Measurements from ENCODE around the gene HSPA12B. TPM values are rescaled to one million over a fixed set of nuclear protein-coding genes. Genes with fewer than 3 reads are reported as not detected.

The HSPA12B gene
- total and polyA plus RNA-seq, 2 of the 13 experiments (the other 11 are each of a cell fraction or from before 2014, with no cell fraction given): 0.01 TPM; not detected in 1

GRCh38 chr20:3781153-3781910 is 48.8 kb downstream of the HSPA12B start, which contains the start of gene SPEF1 (continued):
- TF ChIP-seq, protein P1, sequence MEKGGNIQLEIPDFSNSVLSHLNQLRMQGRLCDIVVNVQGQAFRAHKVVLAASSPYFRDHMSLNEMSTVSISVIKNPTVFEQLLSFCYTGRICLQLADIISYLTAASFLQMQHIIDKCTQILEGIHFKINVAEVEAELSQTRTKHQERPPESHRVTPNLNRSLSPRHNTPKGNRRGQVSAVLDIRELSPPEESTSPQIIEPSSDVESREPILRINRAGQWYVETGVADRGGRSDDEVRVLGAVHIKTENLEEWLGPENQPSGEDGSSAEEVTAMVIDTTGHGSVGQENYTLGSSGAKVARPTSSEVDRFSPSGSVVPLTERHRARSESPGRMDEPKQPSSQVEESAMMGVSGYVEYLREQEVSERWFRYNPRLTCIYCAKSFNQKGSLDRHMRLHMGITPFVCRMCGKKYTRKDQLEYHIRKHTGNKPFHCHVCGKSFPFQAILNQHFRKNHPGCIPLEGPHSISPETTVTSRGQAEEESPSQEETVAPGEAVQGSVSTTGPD (CRISPR knock-in tag; IDR thresholded peaks at IDR 0.05): no peak
- no peak for TF ChIP-seq ZKSCAN5 (CRISPR knock-in tag; IDR thresholded peaks at IDR 0.05)
- TF ChIP-seq, protein P2, sequence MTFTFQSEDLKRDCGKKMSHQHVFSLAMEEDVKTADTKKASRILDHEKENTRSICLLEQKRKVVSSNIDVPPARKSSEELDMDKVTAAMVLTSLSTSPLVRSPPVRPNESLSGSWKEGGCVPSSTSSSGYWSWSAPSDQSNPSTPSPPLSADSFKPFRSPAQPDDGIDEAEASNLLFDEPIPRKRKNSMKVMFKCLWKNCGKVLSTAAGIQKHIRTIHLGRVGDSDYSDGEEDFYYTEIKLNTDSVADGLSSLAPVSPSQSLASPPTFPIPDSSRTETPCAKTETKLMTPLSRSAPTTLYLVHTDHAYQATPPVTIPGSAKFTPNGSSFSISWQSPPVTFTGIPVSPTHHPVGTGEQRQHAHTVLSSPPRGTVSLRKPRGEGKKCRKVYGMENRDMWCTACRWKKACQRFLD (CRISPR knock-in tag; IDR thresholded peaks at IDR 0.05; ENCODE audit: borderline replicate concordance): no peak
- TF ChIP-seq KDM6A (CRISPR knock-in tag; IDR thresholded peaks at IDR 0.05; ENCODE audit: low read depth): no peak
- no peak for TF ChIP-seq ZNF615 (CRISPR knock-in tag; IDR thresholded peaks at IDR 0.05; ENCODE audit: borderline replicate concordance)
- TF ChIP-seq HNF1A (IDR thresholded peaks at IDR 0.05; ENCODE audit: low read depth): no peak
- peak; percentile 18; the same call in 1 of the 2 replicates for TF ChIP-seq HNF1A (CRISPR knock-in tag; IDR thresholded peaks at IDR 0.05; ENCODE audit: borderline replicate concordance)
- TF ChIP-seq, protein P3, sequence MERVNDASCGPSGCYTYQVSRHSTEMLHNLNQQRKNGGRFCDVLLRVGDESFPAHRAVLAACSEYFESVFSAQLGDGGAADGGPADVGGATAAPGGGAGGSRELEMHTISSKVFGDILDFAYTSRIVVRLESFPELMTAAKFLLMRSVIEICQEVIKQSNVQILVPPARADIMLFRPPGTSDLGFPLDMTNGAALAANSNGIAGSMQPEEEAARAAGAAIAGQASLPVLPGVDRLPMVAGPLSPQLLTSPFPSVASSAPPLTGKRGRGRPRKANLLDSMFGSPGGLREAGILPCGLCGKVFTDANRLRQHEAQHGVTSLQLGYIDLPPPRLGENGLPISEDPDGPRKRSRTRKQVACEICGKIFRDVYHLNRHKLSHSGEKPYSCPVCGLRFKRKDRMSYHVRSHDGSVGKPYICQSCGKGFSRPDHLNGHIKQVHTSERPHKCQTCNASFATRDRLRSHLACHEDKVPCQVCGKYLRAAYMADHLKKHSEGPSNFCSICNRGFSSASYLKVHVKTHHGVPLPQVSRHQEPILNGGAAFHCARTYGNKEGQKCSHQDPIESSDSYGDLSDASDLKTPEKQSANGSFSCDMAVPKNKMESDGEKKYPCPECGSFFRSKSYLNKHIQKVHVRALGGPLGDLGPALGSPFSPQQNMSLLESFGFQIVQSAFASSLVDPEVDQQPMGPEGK (CRISPR knock-in tag; IDR thresholded peaks at IDR 0.05): peak; percentile 52
- peak; percentile 70; the same call in 1 of the 2 replicates for TF ChIP-seq ZNF768 (CRISPR knock-in tag; IDR thresholded peaks at IDR 0.05)
- TF ChIP-seq IRX3 (CRISPR knock-in tag; IDR thresholded peaks at IDR 0.05; ENCODE audit: borderline replicate concordance, low read depth): no peak
- no peak for TF ChIP-seq ZNF160 (CRISPR knock-in tag; IDR thresholded peaks at IDR 0.05)
- peak; percentile 84 for TF ChIP-seq ZNF331 (CRISPR knock-in tag; IDR thresholded peaks at IDR 0.05)
- TF ChIP-seq CREM (IDR thresholded peaks at IDR 0.05): peak; percentile 90
- TF ChIP-seq CREM (CRISPR knock-in tag; IDR thresholded peaks at IDR 0.05): no peak
- no peak for TF ChIP-seq ZSCAN25 (CRISPR knock-in tag; IDR thresholded peaks at IDR 0.05)
- TF ChIP-seq THAP8 (CRISPR knock-in tag; IDR thresholded peaks at IDR 0.05; ENCODE audit: borderline replicate concordance): no peak
- TF ChIP-seq PREB (CRISPR knock-in tag; IDR thresholded peaks at IDR 0.05): no peak
- TF ChIP-seq RELA (CRISPR knock-in tag; IDR thresholded peaks at IDR 0.05): no peak

All from HepG2 (cell line).